Measurements from ENCODE around the gene GCNA.
"Not testable (repeated sequence)": the region's sequence is repeated elsewhere in the genome, so short reads cannot be mapped to it uniquely, and the experiment has no call there.

The GCNA gene

GRCh38 chrX:71549986-71550385 lies 28.3 kb upstream of the GCNA start:
- no peak for DNase-seq
- Histone ChIP-seq H3K36me3 (ENCODE audit: insufficient read depth, low read length) (peaks cover 87% of the 10 kb centered on the region), H3K27ac (ENCODE audit: low read length) (no peak overlapping the region), H3K4me2 (ENCODE audit: insufficient read depth, low read length) (no peak overlapping the region), H3K79me2 (ENCODE audit: insufficient read depth, low read length) (peaks cover 78% of the 10 kb centered on the region), H4K20me1 (ENCODE audit: insufficient read depth, low read length) (peaks cover 32% of the 10 kb centered on the region), H3K4me1 (ENCODE audit: insufficient read depth, low read length) (no peaks in the 10 kb centered on the region), H3K4me3 (ENCODE audit: low read depth in 1 of 2, low read length in 2 of 2) (no peak overlapping the region), H3K27me3 (ENCODE audit: insufficient read depth, low read length, poor library complexity) (no peaks in the 10 kb centered on the region), H2AFZ (ENCODE audit: low read depth, low read length) (no peak overlapping the region), H3K9ac (ENCODE audit: low read depth, low read length) (no peak overlapping the region), H3K9me3 (ENCODE audit: insufficient read depth, low read length, severe bottlenecking) (no peaks in the 10 kb centered on the region)
- ATAC-seq (ENCODE audit: insufficient read depth, low read depth) = no peak
- TF ChIP-seq, protein P1, sequence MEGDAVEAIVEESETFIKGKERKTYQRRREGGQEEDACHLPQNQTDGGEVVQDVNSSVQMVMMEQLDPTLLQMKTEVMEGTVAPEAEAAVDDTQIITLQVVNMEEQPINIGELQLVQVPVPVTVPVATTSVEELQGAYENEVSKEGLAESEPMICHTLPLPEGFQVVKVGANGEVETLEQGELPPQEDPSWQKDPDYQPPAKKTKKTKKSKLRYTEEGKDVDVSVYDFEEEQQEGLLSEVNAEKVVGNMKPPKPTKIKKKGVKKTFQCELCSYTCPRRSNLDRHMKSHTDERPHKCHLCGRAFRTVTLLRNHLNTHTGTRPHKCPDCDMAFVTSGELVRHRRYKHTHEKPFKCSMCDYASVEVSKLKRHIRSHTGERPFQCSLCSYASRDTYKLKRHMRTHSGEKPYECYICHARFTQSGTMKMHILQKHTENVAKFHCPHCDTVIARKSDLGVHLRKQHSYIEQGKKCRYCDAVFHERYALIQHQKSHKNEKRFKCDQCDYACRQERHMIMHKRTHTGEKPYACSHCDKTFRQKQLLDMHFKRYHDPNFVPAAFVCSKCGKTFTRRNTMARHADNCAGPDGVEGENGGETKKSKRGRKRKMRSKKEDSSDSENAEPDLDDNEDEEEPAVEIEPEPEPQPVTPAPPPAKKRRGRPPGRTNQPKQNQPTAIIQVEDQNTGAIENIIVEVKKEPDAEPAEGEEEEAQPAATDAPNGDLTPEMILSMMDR (IDR thresholded peaks at IDR 0.05; ENCODE audit: borderline replicate concordance, extremely low read depth, low read length, poor library complexity, severe bottlenecking) = no peak
- no peak for TF ChIP-seq EZH2 (IDR thresholded peaks at IDR 0.05; ENCODE audit: borderline replicate concordance, low read depth, low read length, severe bottlenecking)

GRCh38 chrX:71550578-71550977 lies 27.7 kb upstream of the GCNA start:
- ATAC-seq (ENCODE audit: insufficient read depth, low read depth) (no peak), DNase-seq (no peak)
- Histone ChIP-seq H2AFZ (ENCODE audit: low read depth, low read length) (no peak overlapping the region), H3K4me3 (ENCODE audit: low read depth in 1 of 2, low read length in 2 of 2) (no peak overlapping the region), H3K9me3 (ENCODE audit: insufficient read depth, low read length, severe bottlenecking) (no peaks in the 10 kb centered on the region), H4K20me1 (ENCODE audit: insufficient read depth, low read length) (peaks cover 36% of the 10 kb centered on the region), H3K27ac (ENCODE audit: low read length) (no peak overlapping the region), H3K36me3 (ENCODE audit: insufficient read depth, low read length) (peaks cover 87% of the 10 kb centered on the region), H3K27me3 (ENCODE audit: insufficient read depth, low read length, poor library complexity) (no peaks in the 10 kb centered on the region), H3K4me2 (ENCODE audit: insufficient read depth, low read length) (no peak overlapping the region), H3K9ac (ENCODE audit: low read depth, low read length) (no peak overlapping the region), H3K4me1 (ENCODE audit: insufficient read depth, low read length) (no peaks in the 10 kb centered on the region), H3K79me2 (ENCODE audit: insufficient read depth, low read length) (peaks cover 77% of the 10 kb centered on the region)
- TF ChIP-seq, protein P1 (IDR thresholded peaks at IDR 0.05; ENCODE audit: borderline replicate concordance, extremely low read depth, low read length, poor library complexity, severe bottlenecking) = no peak
- TF ChIP-seq EZH2 (IDR thresholded peaks at IDR 0.05; ENCODE audit: borderline replicate concordance, low read depth, low read length, severe bottlenecking) = no peak

- Histone ChIP-seq H3K27me3 (ENCODE audit: insufficient read depth, low read length, poor library complexity) (no peaks in the 10 kb centered on the region), H2AFZ (ENCODE audit: low read depth, low read length) (no peak overlapping the region), H3K9ac (ENCODE audit: low read depth, low read length) (no peak overlapping the region), H3K79me2 (ENCODE audit: insufficient read depth, low read length) (peaks cover 31% of the 10 kb centered on the region; the same call in 1 of the 2 replicates), H3K27ac (ENCODE audit: low read length) (no peak overlapping the region), H3K9me3 (ENCODE audit: insufficient read depth, low read length, severe bottlenecking) (no peaks in the 10 kb centered on the region), H4K20me1 (ENCODE audit: insufficient read depth, low read length) (peaks cover 11% of the 10 kb centered on the region; the same call in 1 of the 2 replicates), H3K36me3 (ENCODE audit: insufficient read depth, low read length) (peaks cover 88% of the 10 kb centered on the region), H3K4me3 (ENCODE audit: low read depth in 1 of 2, low read length in 2 of 2) (no peak overlapping the region), H3K4me2 (ENCODE audit: insufficient read depth, low read length) (no peak overlapping the region), H3K4me1 (ENCODE audit: insufficient read depth, low read length) (no peaks in the 10 kb centered on the region)
- DNase-seq (no peak), ATAC-seq (ENCODE audit: insufficient read depth, low read depth) (no peak)
- TF ChIP-seq, protein P1 (IDR thresholded peaks at IDR 0.05; ENCODE audit: borderline replicate concordance, extremely low read depth, low read length, poor library complexity, severe bottlenecking) = no peak
- no peak for TF ChIP-seq EZH2 (IDR thresholded peaks at IDR 0.05; ENCODE audit: borderline replicate concordance, low read depth, low read length, severe bottlenecking)
These were observed 22.2 kb upstream of the GCNA start for GRCh38 chrX:71556036-71556435.

DNA sequence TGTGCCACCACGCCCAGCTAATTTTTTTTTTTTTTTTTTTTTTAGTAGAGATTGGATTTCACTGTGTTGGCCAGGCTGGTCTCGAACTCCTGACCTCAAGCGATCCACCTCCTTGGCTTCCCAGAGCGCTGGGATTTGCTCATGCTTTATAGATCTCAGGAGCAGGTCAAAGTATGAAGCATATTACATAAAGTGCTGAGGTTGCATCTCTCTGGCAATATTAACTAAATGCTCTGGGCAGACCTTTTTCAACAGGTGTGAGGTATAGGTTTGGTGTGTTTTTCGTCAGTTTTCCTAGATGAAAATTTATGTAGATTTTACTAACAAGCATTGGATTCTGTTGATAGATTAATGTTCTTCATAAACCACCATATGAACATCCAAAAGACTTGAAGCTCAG lies 19.3 kb upstream of the GCNA start:
- Histone ChIP-seq H3K27me3 (ENCODE audit: insufficient read depth, low read length, poor library complexity) (no peaks in the 10 kb centered on the region), H3K9ac (ENCODE audit: low read depth, low read length) (no peak overlapping the region), H3K4me2 (ENCODE audit: insufficient read depth, low read length) (no peak overlapping the region), H2AFZ (ENCODE audit: low read depth, low read length) (no peak overlapping the region), H4K20me1 (ENCODE audit: insufficient read depth, low read length) (peaks cover 8% of the 10 kb centered on the region; the same call in 1 of the 2 replicates), H3K4me1 (ENCODE audit: insufficient read depth, low read length) (no peaks in the 10 kb centered on the region), H3K79me2 (ENCODE audit: insufficient read depth, low read length) (peaks cover 25% of the 10 kb centered on the region; the same call in 1 of the 2 replicates), H3K36me3 (ENCODE audit: insufficient read depth, low read length) (peaks cover 97% of the 10 kb centered on the region), H3K9me3 (ENCODE audit: insufficient read depth, low read length, severe bottlenecking) (no peaks in the 10 kb centered on the region), H3K4me3 (ENCODE audit: low read depth in 1 of 2, low read length in 2 of 2) (no peak overlapping the region), H3K27ac (ENCODE audit: low read length) (no peak overlapping the region)
- no peak for ATAC-seq (ENCODE audit: insufficient read depth, low read depth)
- TF ChIP-seq EZH2 (IDR thresholded peaks at IDR 0.05; ENCODE audit: borderline replicate concordance, low read depth, low read length, severe bottlenecking) = no peak
- TF ChIP-seq, protein P1 (IDR thresholded peaks at IDR 0.05; ENCODE audit: borderline replicate concordance, extremely low read depth, low read length, poor library complexity, severe bottlenecking) = no peak
- no peak for DNase-seq

- H3K27me3 ChIP-seq (ENCODE audit: insufficient read depth, low read length, poor library complexity); H3K27ac ChIP-seq (ENCODE audit: low read length); ATAC-seq (ENCODE audit: insufficient read depth, low read depth); H4K20me1 ChIP-seq (ENCODE audit: insufficient read depth, low read length); H3K9me3 ChIP-seq (ENCODE audit: insufficient read depth, low read length, severe bottlenecking); H3K9ac ChIP-seq (ENCODE audit: low read depth, low read length); H3K4me3 ChIP-seq (ENCODE audit: low read depth in 1 of 2, low read length in 2 of 2); H3K4me2 ChIP-seq (ENCODE audit: insufficient read depth, low read length); H3K4me1 ChIP-seq (ENCODE audit: insufficient read depth, low read length); DNase-seq; H2AFZ ChIP-seq (ENCODE audit: low read depth, low read length): not testable (repeated sequence)
- Histone ChIP-seq H3K36me3 (ENCODE audit: insufficient read depth, low read length) (peaks cover 97% of the 10 kb centered on the region), H3K79me2 (ENCODE audit: insufficient read depth, low read length) (peaks cover 19% of the 10 kb centered on the region; the same call in 1 of the 2 replicates)
These were observed 18.5 kb upstream of the GCNA start for GRCh38 chrX:71559773-71560172.
